ENCODE measurements around the gene TNNT2.
A peak's percentile ranks its signal among the peaks of the same experiment; 100 is the strongest.

Gene TNNT2

DNA sequence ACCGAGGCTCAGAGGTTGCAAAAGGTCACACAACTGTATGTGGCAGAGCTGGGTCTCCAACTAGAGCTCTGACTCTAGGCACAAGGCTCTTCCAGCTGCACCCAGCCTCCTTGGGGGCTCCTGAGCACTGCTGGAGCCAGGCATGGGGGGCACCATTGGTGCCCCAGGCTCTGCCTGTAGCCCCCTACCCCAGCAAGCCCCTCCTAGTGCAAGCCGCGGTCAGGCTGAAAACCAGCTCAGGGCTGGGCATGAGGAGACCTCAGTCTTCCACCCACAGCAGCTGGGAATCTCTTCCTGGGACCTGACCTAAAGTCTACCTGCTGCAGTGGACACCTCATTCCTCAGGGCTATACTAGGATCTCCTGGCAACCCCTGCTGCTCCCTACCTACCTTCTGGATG, 14.6 kb downstream of the TNNT2 start:
- no peak overlapping the region for H3K4me2 ChIP-seq (ENCODE audit: low read length)
- H3K9ac ChIP-seq: no peak overlapping the region
- no peak overlapping the region for H2AFZ ChIP-seq
- H3K27ac ChIP-seq: no peak overlapping the region
- H3K4me3 ChIP-seq (ENCODE audit: low read depth, low read length): no peak overlapping the region
- H3K36me3 ChIP-seq (ENCODE audit: control insufficient read depth, insufficient read depth, low read length): no peaks in the 10 kb centered on the region
- H3K4me1 ChIP-seq: no peaks in the 10 kb centered on the region
- no peak for TF ChIP-seq CTCF (IDR thresholded peaks at IDR 0.05)
- no peaks in the 10 kb centered on the region for H3K79me2 ChIP-seq
- H3K27me3 ChIP-seq (ENCODE audit: control insufficient read depth, insufficient read depth, low read length): no peaks in the 10 kb centered on the region
- H3K9me3 ChIP-seq (ENCODE audit: control insufficient read depth, low read length): no peaks in the 10 kb centered on the region

GRCh38 chr1:201361652-201362504, 15.6 kb downstream of the TNNT2 start:
- Histone ChIP-seq H2AFZ (no peak overlapping the region), H3K4me2 (ENCODE audit: low read length) (no peak overlapping the region), H3K4me1 (no peaks in the 10 kb centered on the region), H3K4me3 (ENCODE audit: low read depth, low read length) (no peak overlapping the region), H3K9me3 (ENCODE audit: control insufficient read depth, low read length) (no peaks in the 10 kb centered on the region), H3K9ac (no peak overlapping the region), H3K36me3 (ENCODE audit: control insufficient read depth, insufficient read depth, low read length) (no peaks in the 10 kb centered on the region), H3K27ac (no peak overlapping the region), H3K79me2 (no peaks in the 10 kb centered on the region), H3K27me3 (ENCODE audit: control insufficient read depth, insufficient read depth, low read length) (no peaks in the 10 kb centered on the region)
- peak; percentile 57 for TF ChIP-seq CTCF (IDR thresholded peaks at IDR 0.05)

GRCh38 chr1:201360901-201361651, 16.4 kb downstream of the TNNT2 start:
- H3K36me3 ChIP-seq (ENCODE audit: control insufficient read depth, insufficient read depth, low read length): no peaks in the 10 kb centered on the region

DNA sequence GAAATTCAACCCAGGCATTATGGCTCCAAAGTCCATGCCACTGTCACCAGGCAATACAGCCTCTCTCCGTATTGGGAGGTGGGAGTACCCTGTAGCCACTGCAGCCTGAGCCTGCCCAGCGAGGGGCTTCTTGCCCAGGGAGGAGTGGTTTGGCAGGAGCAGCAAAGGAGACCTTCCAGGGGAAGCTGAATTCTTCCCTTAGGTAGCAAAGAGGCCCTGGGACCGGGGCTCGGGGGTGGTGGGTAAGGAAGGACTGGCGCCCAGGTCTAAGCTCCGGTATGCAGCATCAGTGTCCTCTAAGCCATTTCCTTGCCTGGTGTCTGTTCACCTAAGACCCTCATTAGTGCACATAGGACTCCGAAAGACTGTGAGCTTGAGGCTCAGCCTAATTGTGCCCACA, 17.0 kb downstream of the TNNT2 start:
- Histone ChIP-seq H3K27ac (no peak overlapping the region), H3K4me3 (ENCODE audit: low read depth, low read length) (no peak overlapping the region), H3K79me2 (no peaks in the 10 kb centered on the region), H2AFZ (no peak overlapping the region), H3K4me1 (no peaks in the 10 kb centered on the region), H3K9ac (no peak overlapping the region), H3K4me2 (ENCODE audit: low read length) (no peak overlapping the region), H3K27me3 (ENCODE audit: control insufficient read depth, insufficient read depth, low read length) (no peaks in the 10 kb centered on the region), H3K36me3 (ENCODE audit: control insufficient read depth, insufficient read depth, low read length) (no peaks in the 10 kb centered on the region), H3K9me3 (ENCODE audit: control insufficient read depth, low read length) (no peaks in the 10 kb centered on the region)
- no peak for TF ChIP-seq CTCF (IDR thresholded peaks at IDR 0.05)

More at GRCh38 chr1:201360901-201361651, 16.4 kb downstream of the TNNT2 start:
- Histone ChIP-seq H2AFZ (no peak overlapping the region), H3K27me3 (ENCODE audit: control insufficient read depth, insufficient read depth, low read length) (no peaks in the 10 kb centered on the region), H3K4me1 (no peaks in the 10 kb centered on the region), H3K4me2 (ENCODE audit: low read length) (no peak overlapping the region), H3K79me2 (no peaks in the 10 kb centered on the region), H3K27ac (no peak overlapping the region), H3K9ac (no peak overlapping the region), H3K9me3 (ENCODE audit: control insufficient read depth, low read length) (no peaks in the 10 kb centered on the region), H3K4me3 (ENCODE audit: low read depth, low read length) (no peak overlapping the region)
- no peak for TF ChIP-seq CTCF (IDR thresholded peaks at IDR 0.05)

Measured in parathyroid adenoma (tissue), 2 donors.